Activated naive CD4-positive, alpha-beta T cell treated with anti-CD3 and anti-CD28 coated beads, Interleukin-2, amount 50 U/mL, for 24 hours (primary cell): Measurements from ENCODE around the gene EVI5.
"Not testable (repeated sequence)": the region's sequence is repeated elsewhere in the genome, so short reads cannot be mapped to it uniquely, and the experiment has no call there.

Source experiments
- H3K27ac Mint-ChIP-seq: one replicate; pipeline ENCODE4 v1.8.0; 2021; ENCODE audit warnings: mild to moderate bottlenecking, mixed read lengths
- H3K27me3 Mint-ChIP-seq: one replicate; pipeline ENCODE4 v1.8.0; 2021; ENCODE audit warnings: mixed read lengths
- H3K36me3 Mint-ChIP-seq: one replicate; pipeline ENCODE4 v1.8.0; 2021; ENCODE audit warnings: mixed read lengths
- H3K4me1 Mint-ChIP-seq: one replicate; pipeline ENCODE4 v1.8.0; 2021; ENCODE audit warnings: mixed read lengths
- H3K4me3 Mint-ChIP-seq: one replicate; pipeline ENCODE4 v1.8.0; 2021; ENCODE audit warnings: mild to moderate bottlenecking, mixed read lengths
- H3K9me3 Mint-ChIP-seq: one replicate; pipeline ENCODE4 v1.8.0; 2021; ENCODE audit warnings: mixed read lengths

EVI5 gene

GRCh38 chr1:92698932-92699331, 86.0 kb downstream of the EVI5 start:
- H3K36me3 Mint-ChIP-seq = no peaks in the 10 kb centered on the region
- no peak overlapping the region for H3K27ac Mint-ChIP-seq
- H3K4me1 Mint-ChIP-seq = no peaks in the 10 kb centered on the region
- H3K27me3 Mint-ChIP-seq = no peaks in the 10 kb centered on the region
- H3K4me3 Mint-ChIP-seq = no peak overlapping the region
- no peaks in the 10 kb centered on the region for H3K9me3 Mint-ChIP-seq

DNA sequence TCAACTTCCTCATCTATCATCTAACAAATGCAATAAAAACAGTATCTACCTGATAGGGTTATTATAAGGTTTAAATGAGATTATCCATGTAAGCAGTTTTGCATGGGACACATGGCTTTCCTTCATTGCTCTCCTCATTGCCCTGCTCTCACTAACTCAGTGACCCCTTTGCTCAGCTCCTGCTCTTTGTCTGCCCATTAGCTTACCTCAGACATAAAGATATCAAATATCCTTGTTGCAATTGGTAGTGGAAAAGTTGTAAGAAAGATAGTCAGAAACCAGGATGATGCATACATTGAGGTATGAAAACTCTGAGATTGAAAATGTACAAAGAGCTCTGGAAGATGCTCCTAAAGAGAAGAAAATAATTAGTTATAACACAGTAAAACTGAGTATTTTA, 89.8 kb downstream of the EVI5 start:
- Mint-ChIP-seq H3K27me3 (no peaks in the 10 kb centered on the region), H3K9me3 (no peaks in the 10 kb centered on the region), H3K36me3 (no peaks in the 10 kb centered on the region), H3K4me1 (peaks cover 9% of the 10 kb centered on the region), H3K27ac (no peak overlapping the region), H3K4me3 (no peak overlapping the region)

DNA sequence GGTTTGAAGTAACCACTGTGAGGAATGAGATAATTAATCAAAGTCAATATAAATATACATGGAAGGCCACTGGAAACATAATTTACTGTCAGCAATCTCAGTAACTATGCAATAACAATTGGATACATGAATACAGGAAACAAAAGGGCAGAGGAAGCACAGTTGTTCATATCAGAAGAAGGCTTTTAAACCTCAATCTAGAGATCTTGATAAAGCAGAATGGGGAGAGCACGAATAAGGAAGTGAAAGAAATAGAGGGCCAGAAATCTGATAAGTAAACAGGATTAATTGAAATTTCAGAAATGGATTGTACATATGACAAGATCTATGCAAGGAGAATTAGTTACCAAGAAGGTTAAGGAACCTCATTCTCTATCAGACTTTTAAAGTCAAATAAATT, 93.0 kb downstream of the EVI5 start:
- no peak overlapping the region for H3K27ac Mint-ChIP-seq
- H3K4me1 Mint-ChIP-seq = peaks cover 9% of the 10 kb centered on the region
- no peak overlapping the region for H3K4me3 Mint-ChIP-seq
- H3K36me3 Mint-ChIP-seq = peaks cover under 1% of the 10 kb centered on the region
- H3K9me3 Mint-ChIP-seq = no peaks in the 10 kb centered on the region
- H3K27me3 Mint-ChIP-seq = no peaks in the 10 kb centered on the region

GRCh38 chr1:92690212-92690906, 94.5 kb downstream of the EVI5 start:
- H3K4me3 Mint-ChIP-seq = no peak overlapping the region
- no peak overlapping the region for H3K27ac Mint-ChIP-seq
- peaks cover 2% of the 10 kb centered on the region for H3K36me3 Mint-ChIP-seq
- no peaks in the 10 kb centered on the region for H3K9me3 Mint-ChIP-seq
- H3K4me1 Mint-ChIP-seq = peaks cover 9% of the 10 kb centered on the region
- H3K27me3 Mint-ChIP-seq = no peaks in the 10 kb centered on the region

DNA sequence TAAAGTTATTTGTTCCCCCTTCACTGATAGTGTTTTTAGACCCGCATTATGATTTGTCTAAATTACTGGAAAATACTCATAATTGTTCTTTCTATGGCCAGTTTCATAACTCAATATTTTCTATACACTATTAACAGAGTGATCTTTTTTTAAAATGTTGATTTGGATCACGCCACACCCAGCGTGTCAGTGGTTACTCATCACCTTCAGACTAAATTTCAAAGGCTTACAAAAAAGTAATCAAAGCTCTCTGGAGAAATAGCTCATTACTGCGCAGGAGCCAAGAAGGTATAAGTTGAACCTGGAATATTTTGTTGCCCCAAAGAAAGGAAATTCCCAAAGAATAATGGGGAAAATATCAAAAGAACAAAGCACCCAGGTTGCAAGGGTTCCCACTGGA, 104.9 kb downstream of the EVI5 start:
- no peak overlapping the region for H3K27ac Mint-ChIP-seq
- no peaks in the 10 kb centered on the region for H3K9me3 Mint-ChIP-seq
- H3K4me1 Mint-ChIP-seq = no peaks in the 10 kb centered on the region
- no peaks in the 10 kb centered on the region for H3K36me3 Mint-ChIP-seq
- H3K27me3 Mint-ChIP-seq = no peaks in the 10 kb centered on the region
- no peak overlapping the region for H3K4me3 Mint-ChIP-seq

DNA sequence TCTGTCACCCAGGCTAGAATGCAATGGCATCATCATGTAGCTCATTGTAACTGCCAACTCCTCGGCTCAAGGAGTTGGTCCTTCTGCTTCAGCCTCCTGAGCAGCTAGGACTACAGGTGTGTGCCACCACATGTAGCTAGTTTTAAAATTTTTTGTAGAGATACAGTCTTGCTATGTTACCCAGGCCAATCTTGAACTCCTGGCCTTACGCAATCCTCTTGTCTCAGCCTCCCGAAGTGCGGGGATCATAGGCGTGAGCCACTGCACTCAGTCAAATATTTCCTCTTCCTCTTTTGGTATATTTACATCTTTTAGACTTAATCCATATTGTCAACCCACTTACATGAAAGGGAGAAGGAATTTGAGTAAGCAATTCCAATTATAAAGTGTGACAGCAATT, 121.1 kb downstream of the EVI5 start:
- no peaks in the 10 kb centered on the region for H3K9me3 Mint-ChIP-seq
- H3K27ac Mint-ChIP-seq = no peak overlapping the region
- no peak overlapping the region for H3K4me3 Mint-ChIP-seq
- H3K27me3 Mint-ChIP-seq = no peaks in the 10 kb centered on the region
- peaks cover 6% of the 10 kb centered on the region for H3K36me3 Mint-ChIP-seq
- H3K4me1 Mint-ChIP-seq = no peaks in the 10 kb centered on the region

DNA sequence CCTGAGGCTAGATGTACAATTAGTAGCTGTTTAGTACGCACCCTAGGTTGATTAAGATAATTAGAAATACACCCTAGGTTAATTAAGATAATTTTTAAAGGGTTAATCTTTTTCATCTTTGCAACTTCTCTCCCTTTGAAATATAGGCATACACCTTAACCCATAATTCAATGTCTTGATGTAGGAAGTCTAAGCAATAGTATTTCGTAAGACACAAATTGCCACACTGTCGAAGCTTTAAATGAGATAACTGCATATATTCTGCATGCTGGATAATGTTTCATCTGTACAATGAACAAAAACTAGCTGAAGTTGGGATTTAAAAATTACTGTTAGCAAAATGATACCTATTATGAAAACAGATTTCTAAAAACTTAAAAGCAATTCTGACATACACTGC, 122.9 kb downstream of the EVI5 start:
- peaks cover 8% of the 10 kb centered on the region for H3K9me3 Mint-ChIP-seq
- peaks cover 8% of the 10 kb centered on the region for H3K36me3 Mint-ChIP-seq
- H3K4me1 Mint-ChIP-seq = no peaks in the 10 kb centered on the region
- no peak overlapping the region for H3K27ac Mint-ChIP-seq
- H3K4me3 Mint-ChIP-seq = no peak overlapping the region
- H3K27me3 Mint-ChIP-seq = no peaks in the 10 kb centered on the region

- Mint-ChIP-seq H3K4me3 (no peak overlapping the region), H3K27ac (peak overlapping the region; percentile 38), H3K4me1 (no peaks in the 10 kb centered on the region), H3K27me3 (peaks cover 2% of the 10 kb centered on the region), H3K36me3 (peaks cover 23% of the 10 kb centered on the region), H3K9me3 (peaks cover 31% of the 10 kb centered on the region)
Observed at GRCh38 chr1:92657701-92658100, 127.2 kb downstream of the EVI5 start.

- H3K27me3 Mint-ChIP-seq = peaks cover 2% of the 10 kb centered on the region
- H3K4me3 Mint-ChIP-seq = no peak overlapping the region
- H3K36me3 Mint-ChIP-seq = peaks cover 23% of the 10 kb centered on the region
- no peaks in the 10 kb centered on the region for H3K4me1 Mint-ChIP-seq
- no peak overlapping the region for H3K27ac Mint-ChIP-seq
- H3K9me3 Mint-ChIP-seq = peaks cover 31% of the 10 kb centered on the region
Observed at GRCh38 chr1:92655197-92655801, 129.6 kb downstream of the EVI5 start.

DNA sequence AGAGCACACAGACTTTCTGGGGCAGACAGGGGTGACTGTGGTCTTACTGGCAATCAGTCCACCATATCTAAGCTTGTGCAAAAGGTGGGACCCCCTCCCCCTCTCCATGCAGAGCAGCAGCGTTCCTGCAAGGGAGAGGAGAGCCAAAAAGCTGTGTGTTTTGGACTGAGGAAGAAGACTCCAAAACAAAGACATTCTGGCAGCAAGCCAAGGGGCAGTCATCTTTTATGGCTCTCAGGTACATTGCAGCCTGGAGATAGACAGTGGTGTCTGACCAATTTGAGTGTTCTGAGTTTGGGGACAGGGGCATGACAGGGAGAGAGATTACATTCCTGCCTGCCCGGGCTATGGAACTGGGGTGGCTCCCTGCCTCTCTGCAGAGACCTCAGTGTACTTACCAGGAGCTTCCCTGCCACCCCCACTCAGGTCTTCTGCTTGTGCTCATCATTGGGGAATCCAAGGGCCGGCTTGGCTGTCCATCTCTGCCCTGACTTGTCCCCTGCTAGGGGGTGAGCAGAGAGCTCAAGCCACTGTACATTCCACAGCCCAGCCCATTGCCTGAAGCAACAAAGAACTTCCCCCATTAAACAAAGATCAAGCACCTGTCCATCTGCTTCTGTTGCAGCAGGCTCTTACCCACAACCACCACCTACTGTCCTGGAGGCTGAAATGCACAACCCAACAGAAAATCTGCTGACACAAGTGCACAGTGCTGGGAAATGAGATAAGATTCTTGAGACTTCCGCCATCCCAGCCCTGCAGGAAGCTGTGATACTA, 131.1 kb downstream of the EVI5 start:
- Mint-ChIP-seq H3K27me3 (peaks cover 2% of the 10 kb centered on the region), H3K36me3 (peaks cover 18% of the 10 kb centered on the region), H3K4me3 (no peak overlapping the region), H3K9me3 (peaks cover 31% of the 10 kb centered on the region), H3K27ac (no peak overlapping the region), H3K4me1 (no peaks in the 10 kb centered on the region)

DNA sequence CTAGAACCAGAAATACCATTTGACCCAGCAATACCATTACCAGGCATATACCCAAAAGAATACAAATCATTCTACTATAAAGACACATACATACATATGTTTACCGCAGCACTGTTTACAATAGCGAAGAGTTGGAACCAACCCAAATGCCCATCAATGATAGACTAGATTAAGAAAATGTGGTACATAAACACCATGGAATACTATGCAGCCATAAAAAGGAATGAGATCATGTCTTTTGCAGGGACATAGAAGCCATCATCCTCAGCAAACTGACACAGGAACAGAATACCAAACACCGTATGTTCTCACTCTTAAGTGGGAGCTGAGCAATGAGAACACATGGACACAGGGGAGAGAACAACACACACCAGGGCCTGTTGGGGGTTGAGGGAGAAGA, 144.2 kb downstream of the EVI5 start:
- H3K36me3 Mint-ChIP-seq, H3K4me3 Mint-ChIP-seq, H3K27ac Mint-ChIP-seq, H3K4me1 Mint-ChIP-seq, H3K27me3 Mint-ChIP-seq, H3K9me3 Mint-ChIP-seq: not testable (repeated sequence)

DNA sequence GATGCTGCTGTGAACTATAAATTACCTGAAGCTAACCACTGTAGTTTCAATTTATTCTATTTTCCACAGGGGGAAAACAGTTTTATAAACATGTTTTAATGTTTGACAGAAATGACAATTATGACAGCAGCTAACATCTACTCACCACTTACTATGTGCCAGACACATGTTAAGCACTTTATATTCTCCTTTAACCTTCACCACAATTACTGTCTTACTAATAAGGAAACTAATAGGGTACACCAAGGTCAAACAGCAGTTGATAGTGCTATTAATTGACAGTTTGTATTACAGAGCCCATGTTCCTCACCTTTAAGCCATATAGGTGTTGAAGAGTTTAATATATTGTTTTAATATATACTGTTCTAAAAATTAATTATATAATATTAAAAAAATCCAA, 146.4 kb downstream of the EVI5 start:
- Mint-ChIP-seq H3K4me1 (no peaks in the 10 kb centered on the region), H3K36me3 (peaks cover 3% of the 10 kb centered on the region), H3K9me3 (no peaks in the 10 kb centered on the region), H3K4me3 (no peak overlapping the region), H3K27me3 (no peaks in the 10 kb centered on the region), H3K27ac (no peak overlapping the region)

- H3K4me1 Mint-ChIP-seq, H3K36me3 Mint-ChIP-seq, H3K27me3 Mint-ChIP-seq, H3K4me3 Mint-ChIP-seq, H3K9me3 Mint-ChIP-seq, H3K27ac Mint-ChIP-seq: not testable (repeated sequence)
Observed at GRCh38 chr1:92635203-92635602, 149.7 kb downstream of the EVI5 start.

GRCh38 chr1:92623187-92623778, 161.6 kb downstream of the EVI5 start:
- Mint-ChIP-seq H3K4me3 (no peak overlapping the region), H3K9me3 (no peaks in the 10 kb centered on the region), H3K36me3 (peaks cover 2% of the 10 kb centered on the region), H3K27me3 (no peaks in the 10 kb centered on the region), H3K4me1 (peaks cover 10% of the 10 kb centered on the region), H3K27ac (no peak overlapping the region)

- Mint-ChIP-seq H3K4me1 (peaks cover 10% of the 10 kb centered on the region), H3K27ac (peak overlapping the region; percentile 92), H3K9me3 (no peaks in the 10 kb centered on the region), H3K27me3 (no peaks in the 10 kb centered on the region), H3K4me3 (no peak overlapping the region), H3K36me3 (peaks cover 6% of the 10 kb centered on the region)
Observed at GRCh38 chr1:92619466-92620189, 165.3 kb downstream of the EVI5 start.
